ENCODE data around the gene UBXN11.
"Not testable (repeated sequence)": the region's sequence is repeated elsewhere in the genome, so short reads cannot be mapped to it uniquely, and the experiment has no call there.

UBXN11 gene

GRCh38 chr1:26305667-26306289, 658 bp downstream of the UBXN11 start:
- DNase-seq (ENCODE audit: low spot score) = no peak

GRCh38 chr1:26302733-26303405, 3.6 kb downstream of the UBXN11 start:
- DNase-seq (ENCODE audit: low spot score) = peak; percentile 63

GRCh38 chr1:26300578-26301275, 5.7 kb downstream of the UBXN11 start:
- no peak for DNase-seq (ENCODE audit: low spot score)

GRCh38 chr1:26297791-26298124, 8.7 kb downstream of the UBXN11 start:
- no peak for DNase-seq (ENCODE audit: low spot score)

GRCh38 chr1:26297057-26297790, 9.2 kb downstream of the UBXN11 start:
- DNase-seq (ENCODE audit: low spot score) = no peak

- no peak for DNase-seq (ENCODE audit: low spot score)
These were observed 9.9 kb downstream of the UBXN11 start for GRCh38 chr1:26296340-26297056.

GRCh38 chr1:26295194-26296138, 11.0 kb downstream of the UBXN11 start:
- DNase-seq (ENCODE audit: low spot score) = no peak

GRCh38 chr1:26293911-26294463, 12.4 kb downstream of the UBXN11 start:
- no peak for DNase-seq (ENCODE audit: low spot score)

GRCh38 chr1:26292735-26293134, 13.7 kb downstream of the UBXN11 start:
- not testable (repeated sequence) for DNase-seq (ENCODE audit: low spot score)

GRCh38 chr1:26291939-26292338, 14.5 kb downstream of the UBXN11 start:
- no peak for DNase-seq (ENCODE audit: low spot score)

- no peak for DNase-seq (ENCODE audit: low spot score)
These were observed 15.0 kb downstream of the UBXN11 start for GRCh38 chr1:26291433-26291832.

GRCh38 chr1:26290882-26291261, 15.6 kb downstream of the UBXN11 start:
- DNase-seq (ENCODE audit: low spot score) = no peak

GRCh38 chr1:26290122-26290881, 16.1 kb downstream of the UBXN11 start:
- DNase-seq (ENCODE audit: low spot score) = no peak

- no peak for DNase-seq (ENCODE audit: low spot score)
These were observed 17.0 kb downstream of the UBXN11 start for GRCh38 chr1:26289158-26290059.

- no peak for DNase-seq (ENCODE audit: low spot score)
These were observed 18.0 kb downstream of the UBXN11 start for GRCh38 chr1:26288311-26288941.

- no peak for DNase-seq (ENCODE audit: low spot score)
These were observed 18.6 kb downstream of the UBXN11 start for GRCh38 chr1:26287811-26288210.

GRCh38 chr1:26287033-26287711, 19.3 kb downstream of the UBXN11 start:
- peak; percentile 45 for DNase-seq (ENCODE audit: low spot score)

GRCh38 chr1:26286064-26286416, 20.4 kb downstream of the UBXN11 start:
- no peak for DNase-seq (ENCODE audit: low spot score)
